ENCODE data around the gene RETSAT.

RETSAT gene

GRCh38 chr2:85302121-85302520 is 52.2 kb downstream of the RETSAT start:
- DNase-seq, result no peak

Measured in NCI-H187 (cell line).